Spleen (tissue), 11 donors: ENCODE data around the gene TMIE. TPM values are rescaled to one million over a fixed set of nuclear protein-coding genes. Genes with fewer than 3 reads are reported as not detected.

Experiments
- DNase-seq: peaks from one replicate; pipeline ENCODE4 v3.0.0-alpha.2; 2020
- H3K27ac ChIP-seq, 8 donors: fragments of 200-600 bp; sonication (generic) in 7 of 8; 1 replicate in 4 of 8; 2 replicates in 4 of 8; pipeline versions ENCODE4 v1.5.0 to v1.8.0; 2016 to 2021; ENCODE audit warnings: inconsistent platforms in 4 of 8, mild to moderate bottlenecking in 4 of 8, moderate library complexity in 1 of 8
- H3K27me3 ChIP-seq, 7 donors: fragments of 200-600 bp; sonication (generic) in 6 of 7; replicated peaks in 1 of 7; 1 replicate in 4 of 7; 2 replicates in 3 of 7; pipeline versions ENCODE4 v1.5.0 to v1.8.0; 2016 to 2021; ENCODE audit warnings: inconsistent platforms in 3 of 7, mild to moderate bottlenecking in 1 of 7
- H3K36me3 ChIP-seq, 6 donors: fragments of 200-600 bp; sonication (generic) in 5 of 6; 1 replicate in 4 of 6; 2 replicates in 2 of 6; pipeline versions ENCODE4 v1.5.0 to v1.8.0; 2016 to 2021; ENCODE audit warnings: inconsistent platforms in 2 of 6
- H3K4me1 ChIP-seq, 6 donors: fragments of 200-600 bp; sonication (generic) in 5 of 6; 1 replicate in 3 of 6; 2 replicates in 3 of 6; pipeline versions ENCODE4 v1.5.0 to v1.8.0; 2016 to 2021; ENCODE audit warnings: inconsistent platforms in 3 of 6
- H3K4me3 ChIP-seq, 8 donors: fragments of 200-600 bp; sonication (generic) in 7 of 8; 1 replicate in 4 of 8; 2 replicates in 4 of 8; pipeline versions ENCODE4 v1.5.0 to v1.8.0; 2016 to 2021; ENCODE audit warnings: inconsistent platforms in 4 of 8, mild to moderate bottlenecking in 4 of 8, moderate library complexity in 2 of 8
- H3K9me3 ChIP-seq, 8 donors: fragments of 200-600 bp; sonication (generic) in 7 of 8; 1 replicate in 4 of 8; 2 replicates in 4 of 8; pipeline versions ENCODE4 v1.5.0 to v1.8.0; 2016 to 2021; ENCODE audit warnings: inconsistent platforms in 4 of 8
- POLR2A ChIP-seq, 3 donors: fragments of 450-650 bp; IDR thresholded peaks; one replicate each; pipeline ENCODE4 v1.5.1; 2017; ENCODE audit warnings: antibody characterized with exemption in 3 of 3, mild to moderate bottlenecking in 1 of 3
- POLR2AphosphoS5 ChIP-seq, 3 donors: sonication (generic); formaldehyde crosslinking; IDR thresholded peaks; one replicate each; pipeline ENCODE4 v1.5.1; 2017; ENCODE audit warnings: antibody characterized with exemption in 3 of 3
- WGBS, 5 donors: extraction: QIAGEN DNeasy Blood & Tissue Kit in 3 of 5; methylation state at CpG; one replicate each; pipeline versions ENCODE4 v1.1.5 to v1.1.7; 2013 to 2018; 5-methylcytosine and 5-hydroxymethylcytosine counted together
- intact Hi-C: fragments of 100-400 bp; cut with DNase I; formaldehyde crosslinking; loops from one replicate; pipeline ENCODE4 v1.15.0; 2023; ENCODE audit warnings: low total_unique reads
- polyA plus RNA-seq, 3 donors: library from polyadenylated mRNA; stranded (reverse); fragments of 200-250 nt; gene quantifications; one replicate each; pipeline ENCODE4 v1.2.1, GENCODE V29; 2013
- total RNA-seq, 7 donors: library from RNA; depleted of rRNA in 3 of 7; stranded (reverse); fragments of >200 nt in 3 of 7; fragmentation: NEBNext Ultra II Directional in 4 of 7; extraction: Animal tissue kit (Norgen Biotek cat#: 25700) in 4 of 7; gene quantifications; one replicate each; pipeline versions ENCODE4 v1.1.0 to v1.2.1, GENCODE V29; 2016 to 2021
- TF ChIP-seq, protein P1 (sequence below), 11 experiments: fragments of 200-600 bp in 7 of 11; fragments of 450-650 bp in 4 of 11; sonication (generic) in 4 of 11; IDR thresholded peaks in 8 of 11; conservative IDR thresholded peaks in 3 of 11; 1 replicate in 7 of 11; 2 replicates in 4 of 11; pipeline versions ENCODE4 v1.4.0 to v1.8.0; 2016 to 2021; ENCODE audit warnings: antibody characterized with exemption in 11 of 11, inconsistent platforms in 4 of 11, mild to moderate bottlenecking in 1 of 11
- donor health status: healthy with polysubstance abuse.
- donor health status: DM: no; HTN: no; CAD: no; lungs with moderate emphysema.
- donor health status: DM: no; HTN: no; CAD: no.
- donor health status: Bipolar disorder and iron deficiency.
- donor health status: healthy.
- donor health status: DM: no; HTN: no; CAD: no.
- donor health status: DM: yes; HTN: yes; CAD: no.

Gene TMIE
- total and polyA plus RNA-seq, 10 donors, result 0.23 to 1.6 (median 0.67) TPM; not detected in 2

GRCh38 chr3:46716461-46717441, 15.6 kb downstream of the TMIE start:
- DNase-seq, result no peak
- no peaks in the 10 kb centered on the region for H3K9me3 ChIP-seq
- H3K4me1 ChIP-seq, result peaks cover 0 to 2% (median 0%) of the 10 kb centered on the region in 6 donors
- no peaks in the 10 kb centered on the region for H3K36me3 ChIP-seq
- WGBS, 5 donors, result 83 to 92% (median 91%) methylated on average over 13 to 19 of the region's 19 CpGs
- intact Hi-C loops, result no loop called here
- TF ChIP-seq POLR2A (IDR thresholded peaks at IDR 0.05) (no peak), POLR2AphosphoS5 (IDR thresholded peaks at IDR 0.05) (no peak)
- TF ChIP-seq, protein P1, sequence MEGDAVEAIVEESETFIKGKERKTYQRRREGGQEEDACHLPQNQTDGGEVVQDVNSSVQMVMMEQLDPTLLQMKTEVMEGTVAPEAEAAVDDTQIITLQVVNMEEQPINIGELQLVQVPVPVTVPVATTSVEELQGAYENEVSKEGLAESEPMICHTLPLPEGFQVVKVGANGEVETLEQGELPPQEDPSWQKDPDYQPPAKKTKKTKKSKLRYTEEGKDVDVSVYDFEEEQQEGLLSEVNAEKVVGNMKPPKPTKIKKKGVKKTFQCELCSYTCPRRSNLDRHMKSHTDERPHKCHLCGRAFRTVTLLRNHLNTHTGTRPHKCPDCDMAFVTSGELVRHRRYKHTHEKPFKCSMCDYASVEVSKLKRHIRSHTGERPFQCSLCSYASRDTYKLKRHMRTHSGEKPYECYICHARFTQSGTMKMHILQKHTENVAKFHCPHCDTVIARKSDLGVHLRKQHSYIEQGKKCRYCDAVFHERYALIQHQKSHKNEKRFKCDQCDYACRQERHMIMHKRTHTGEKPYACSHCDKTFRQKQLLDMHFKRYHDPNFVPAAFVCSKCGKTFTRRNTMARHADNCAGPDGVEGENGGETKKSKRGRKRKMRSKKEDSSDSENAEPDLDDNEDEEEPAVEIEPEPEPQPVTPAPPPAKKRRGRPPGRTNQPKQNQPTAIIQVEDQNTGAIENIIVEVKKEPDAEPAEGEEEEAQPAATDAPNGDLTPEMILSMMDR (IDR thresholded peaks at IDR 0.05 in 8 of 11, conservative IDR thresholded peaks at IDR 0.05 in 3 of 11), result no peak
- H3K27me3 ChIP-seq, result peaks cover 0 to 22% (median 6%) of the 10 kb centered on the region in 7 donors
- no peak overlapping the region for H3K27ac ChIP-seq
- no peak overlapping the region for H3K4me3 ChIP-seq

DNA sequence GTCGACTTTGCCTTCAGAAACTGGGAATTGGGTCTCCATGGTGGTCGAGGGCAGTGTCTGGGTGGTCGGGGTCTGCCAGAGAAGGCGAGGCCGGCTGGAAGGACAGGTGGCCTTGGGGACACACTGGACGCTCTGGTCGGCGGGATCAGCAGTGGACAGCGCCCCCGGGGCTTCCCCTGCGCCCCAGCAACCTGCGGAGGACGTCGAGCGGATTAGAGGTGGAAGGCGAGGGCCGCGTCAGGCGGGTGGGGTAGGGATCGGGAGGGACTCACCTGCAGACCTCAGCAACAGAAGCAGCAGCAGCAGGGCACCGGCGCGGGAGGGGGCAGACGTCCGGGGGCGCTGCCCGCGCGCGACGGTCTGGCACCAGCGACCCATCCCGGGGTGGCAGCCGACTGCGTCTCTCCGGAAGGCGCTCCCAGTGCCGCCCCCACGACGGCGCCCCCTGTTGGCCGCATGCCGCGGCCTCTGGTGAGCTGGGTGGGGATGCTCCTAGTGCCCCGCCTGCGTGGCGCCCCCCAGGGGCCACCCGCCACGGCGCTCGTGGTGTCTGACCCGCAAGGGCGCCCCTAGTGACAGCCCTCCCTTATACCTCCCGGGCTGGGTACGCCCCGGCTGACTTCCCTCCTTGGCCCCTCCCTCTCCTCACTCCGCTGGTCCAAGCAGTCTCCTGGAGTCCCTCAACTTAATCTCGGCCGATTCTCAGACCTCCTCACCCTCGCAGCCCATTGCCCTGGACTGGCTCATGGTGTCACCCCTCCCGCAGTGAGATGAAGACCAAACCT, 16.4 kb downstream of the TMIE start, which contains the start of gene PRSS50:
Gene PRSS50 (minus strand): TSS at position 423 of the 785 bp plus-strand sequence. CDS start 45 bp downstream, at position 378.
- DNase-seq, result peak; percentile 61
- Histone ChIP-seq H3K27ac (no peak within 1 kb of the TSS), H3K9me3 (no peaks in the 10 kb centered on the region), H3K27me3 (peaks cover 0 to 22% (median 6%) of the 10 kb centered on the region in 7 donors), H3K4me1 (no peaks in the 10 kb centered on the region), H3K36me3 (no peaks in the 10 kb centered on the region), H3K4me3 (no peak within 1 kb of the TSS)
- intact Hi-C loops, result no loop called here
- TF ChIP-seq POLR2A (IDR thresholded peaks at IDR 0.05) (no peak), POLR2AphosphoS5 (IDR thresholded peaks at IDR 0.05) (no peak)
- TF ChIP-seq, protein P1 (IDR thresholded peaks at IDR 0.05 in 8 of 11, conservative IDR thresholded peaks at IDR 0.05 in 3 of 11), result peak in 3 of 11 experiments; percentile 10 to 26 (median 14)
- 51 to 80% (median 55%) methylated on average over 39 to 61 of the region's 61 CpGs for WGBS, 5 donors

GRCh38 chr3:46719044-46719565, 17.9 kb downstream of the TMIE start:
- Histone ChIP-seq H3K4me1 (no peaks in the 10 kb centered on the region), H3K27me3 (peaks cover 0 to 22% (median 6%) of the 10 kb centered on the region in 7 donors), H3K27ac (no peak overlapping the region), H3K36me3 (no peaks in the 10 kb centered on the region), H3K9me3 (no peaks in the 10 kb centered on the region), H3K4me3 (no peak overlapping the region)
- intact Hi-C loops, result no loop called here
- TF ChIP-seq POLR2AphosphoS5 (IDR thresholded peaks at IDR 0.05) (no peak), POLR2A (IDR thresholded peaks at IDR 0.05) (no peak)
- TF ChIP-seq, protein P1 (IDR thresholded peaks at IDR 0.05 in 8 of 11, conservative IDR thresholded peaks at IDR 0.05 in 3 of 11), result no peak
- 76 to 86% (median 81%) methylated on average over 2 of the region's 2 CpGs for WGBS, 5 donors
- no peak for DNase-seq
